WTC11 (cell line): ENCODE data around the gene ADAMTS12. TPM values are rescaled to one million over a fixed set of nuclear protein-coding genes. Genes with fewer than 3 reads are reported as not detected.

ENCODE experiments used
- ATAC-seq: fragments of 200-7000 bp; cut with Tn5 transposase; 2 replicates; pipeline ENCODE4 v1.10.0; 2021; ENCODE audit warnings: mild to moderate bottlenecking, moderate library complexity
- CTCF ChIA-PET: fragments of 300-600 bp; sonication (Branson Sonifier 250); formaldehyde crosslinking; loops from one replicate; lab custom pipeline; 2021; ENCODE audit warnings: antibody characterized with exemption; lab: Charles Lee
- POLR2A ChIA-PET: fragments of 350-600 bp; sonication (Branson Sonifier 250); formaldehyde crosslinking; loops from one replicate; lab custom pipeline; 2021; ENCODE audit warnings: antibody characterized with exemption; lab: Charles Lee
- DNase-seq: peaks from one replicate; pipeline ENCODE4 v3.0.0; 2021; ENCODE audit warnings: low spot score
- H3K27ac Mint-ChIP-seq: 2 replicates; pipeline ENCODE4 v1.8.0; 2021; ENCODE audit warnings: mixed read lengths
- H3K27me3 Mint-ChIP-seq: 2 replicates; pipeline ENCODE4 v1.8.0; 2021; ENCODE audit warnings: low read depth, mild to moderate bottlenecking, moderate library complexity, mixed read lengths
- H3K36me3 Mint-ChIP-seq: 2 replicates; pipeline ENCODE4 v1.8.0; 2021; ENCODE audit warnings: mixed read lengths
- H3K4me1 Mint-ChIP-seq: 2 replicates; pipeline ENCODE4 v1.8.0; 2022; ENCODE audit warnings: mixed read lengths
- H3K4me3 Mint-ChIP-seq: 2 replicates; pipeline ENCODE4 v1.8.0; 2021; ENCODE audit warnings: mild to moderate bottlenecking, moderate library complexity, mixed read lengths
- H3K9me3 Mint-ChIP-seq: 2 replicates; pipeline ENCODE4 v1.8.0; 2021; ENCODE audit warnings: mixed read lengths
- CREB1 ChIP-seq: sonication (generic); formaldehyde crosslinking; IDR thresholded peaks from 2 replicates; pipeline ENCODE4 v1.8.0; 2023; ENCODE audit warnings: mild to moderate bottlenecking, missing genetic modification reagents
- GABPB1 ChIP-seq: sonication (generic); formaldehyde crosslinking; IDR thresholded peaks from 2 replicates; pipeline ENCODE4 v1.8.1; 2023; ENCODE audit warnings: mild to moderate bottlenecking, missing genetic modification reagents
- IRF2 ChIP-seq: sonication (generic); formaldehyde crosslinking; IDR thresholded peaks from 2 replicates; pipeline ENCODE4 v1.8.0; 2022; ENCODE audit warnings: low read depth, missing genetic modification reagents, borderline replicate concordance
- JUN ChIP-seq: sonication (generic); formaldehyde crosslinking; IDR thresholded peaks from 2 replicates; pipeline ENCODE4 v1.8.0; 2023; ENCODE audit warnings: mild to moderate bottlenecking, missing genetic modification reagents
- MXD4 ChIP-seq: fragments of 250-450 bp; sonication (Bioruptor Pico); IDR thresholded peaks from 2 replicates; pipeline ENCODE4 v1.8.0; 2021; ENCODE audit warnings: mild to moderate bottlenecking, moderate library complexity, borderline replicate concordance
- NFYB ChIP-seq: sonication (generic); formaldehyde crosslinking; conservative IDR thresholded peaks from 2 replicates; pipeline ENCODE4 v1.8.0; 2022; ENCODE audit warnings: low read depth, missing genetic modification reagents
- SMAD4 ChIP-seq: sonication (generic); formaldehyde crosslinking; IDR thresholded peaks from 2 replicates; pipeline ENCODE4 v1.8.0; 2022; ENCODE audit warnings: mild to moderate bottlenecking, missing genetic modification reagents
- SOX15 ChIP-seq: fragments of 250-450 bp; sonication (Bioruptor Pico); IDR thresholded peaks from 2 replicates; pipeline ENCODE4 v1.9.0; 2021; ENCODE audit warnings: mild to moderate bottlenecking
- ZNF396 ChIP-seq: fragments of 250-450 bp; sonication (Bioruptor Pico); IDR thresholded peaks from 2 replicates; pipeline ENCODE4 v1.8.0; 2021; ENCODE audit warnings: mild to moderate bottlenecking, moderate library complexity, borderline replicate concordance
- total RNA-seq: library from RNA; stranded (reverse); gene quantifications from 3 replicates; pipeline ENCODE4 v1.2.3, GENCODE V29; 2021
- TF ChIP-seq, protein P1 (sequence below): sonication (generic); formaldehyde crosslinking; IDR thresholded peaks from 2 replicates; pipeline ENCODE4 v1.8.1; 2022; ENCODE audit warnings: low read depth, mild to moderate bottlenecking, moderate library complexity, missing genetic modification reagents, borderline replicate concordance
- TF ChIP-seq, protein P2 (sequence below): sonication (generic); formaldehyde crosslinking; IDR thresholded peaks from 2 replicates; pipeline ENCODE4 v1.8.1; 2022; ENCODE audit warnings: mild to moderate bottlenecking, moderate library complexity, missing genetic modification reagents
- TF ChIP-seq, protein P3 (sequence below): sonication (generic); formaldehyde crosslinking; IDR thresholded peaks from 2 replicates; pipeline ENCODE4 v1.8.0; 2022; ENCODE audit warnings: missing genetic modification reagents
- TF ChIP-seq, protein P4 (sequence below): fragments of 250-450 bp; sonication (Bioruptor Pico); IDR thresholded peaks from 2 replicates; pipeline ENCODE4 v1.9.0; 2021; ENCODE audit warnings: mild to moderate bottlenecking, borderline replicate concordance
- TF ChIP-seq, protein P5 (sequence below): sonication (generic); formaldehyde crosslinking; IDR thresholded peaks from 2 replicates; pipeline ENCODE4 v1.8.0; 2022; ENCODE audit warnings: mild to moderate bottlenecking, missing genetic modification reagents
- TF ChIP-seq, protein P6 (sequence below): sonication (generic); formaldehyde crosslinking; IDR thresholded peaks from 2 replicates; pipeline ENCODE4 v1.8.1; 2022; ENCODE audit warnings: mild to moderate bottlenecking, missing genetic modification reagents, moderate library complexity, borderline replicate concordance
- TF ChIP-seq, protein P7 (sequence below): sonication (generic); formaldehyde crosslinking; IDR thresholded peaks from 2 replicates; pipeline ENCODE4 v1.8.1; 2023; ENCODE audit warnings: mild to moderate bottlenecking, missing genetic modification reagents, moderate library complexity

Gene ADAMTS12
- total RNA-seq, 1 experiment from 2014 or later: 13.5 TPM

DNA sequence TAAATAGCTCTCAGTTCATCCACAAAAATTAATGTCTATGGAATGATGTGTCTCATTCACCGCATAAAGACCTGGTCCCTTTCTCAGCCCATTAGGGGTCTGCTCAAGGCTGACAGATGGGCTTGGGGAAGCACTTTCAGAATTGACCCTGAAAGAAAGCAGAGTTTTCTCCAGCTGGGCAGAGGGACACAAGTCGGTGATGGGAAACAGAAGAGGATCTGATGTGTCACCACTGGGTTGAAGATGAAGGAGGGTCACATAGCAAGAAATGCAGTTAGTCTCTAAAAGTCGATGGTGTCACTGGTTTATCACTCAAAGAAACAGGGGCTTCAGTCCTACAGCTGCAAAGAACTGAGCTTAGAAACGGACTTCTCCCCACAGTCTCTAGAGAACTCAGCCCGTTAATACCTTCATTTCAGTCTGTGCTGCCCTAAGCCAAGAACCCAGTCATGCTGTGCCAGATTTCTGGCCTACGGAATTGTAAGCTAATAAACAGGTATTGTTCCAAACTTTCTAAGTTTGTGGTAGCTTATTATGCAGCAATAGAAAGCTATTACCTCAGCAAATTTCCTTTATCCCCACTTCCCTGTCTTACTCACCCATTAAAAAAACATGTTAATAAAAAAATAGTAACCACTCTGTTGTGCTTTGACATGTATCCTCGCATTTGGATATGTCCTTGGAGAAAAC is 64.6 kb downstream of the ADAMTS12 start:
- Mint-ChIP-seq H3K27ac (no peak overlapping the region), H3K9me3 (no peaks in the 10 kb centered on the region), H3K4me1 (peaks cover 14% of the 10 kb centered on the region), H3K36me3 (no peaks in the 10 kb centered on the region), H3K4me3 (no peak overlapping the region), H3K27me3 (no peaks in the 10 kb centered on the region)
- CTCF ChIA-PET: no interaction called here
- DNase-seq (no peak), ATAC-seq (no peak)
- POLR2A ChIA-PET: no interaction called here
- TF ChIP-seq, protein P1, sequence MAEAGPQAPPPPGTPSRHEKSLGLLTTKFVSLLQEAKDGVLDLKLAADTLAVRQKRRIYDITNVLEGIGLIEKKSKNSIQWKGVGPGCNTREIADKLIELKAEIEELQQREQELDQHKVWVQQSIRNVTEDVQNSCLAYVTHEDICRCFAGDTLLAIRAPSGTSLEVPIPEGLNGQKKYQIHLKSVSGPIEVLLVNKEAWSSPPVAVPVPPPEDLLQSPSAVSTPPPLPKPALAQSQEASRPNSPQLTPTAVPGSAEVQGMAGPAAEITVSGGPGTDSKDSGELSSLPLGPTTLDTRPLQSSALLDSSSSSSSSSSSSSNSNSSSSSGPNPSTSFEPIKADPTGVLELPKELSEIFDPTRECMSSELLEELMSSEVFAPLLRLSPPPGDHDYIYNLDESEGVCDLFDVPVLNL (CRISPR knock-in tag): no peak
- TF ChIP-seq ZNF396 (CRISPR knock-in tag): no peak
- no peak for TF ChIP-seq IRF2 (CRISPR knock-in tag)
- TF ChIP-seq, protein P2, sequence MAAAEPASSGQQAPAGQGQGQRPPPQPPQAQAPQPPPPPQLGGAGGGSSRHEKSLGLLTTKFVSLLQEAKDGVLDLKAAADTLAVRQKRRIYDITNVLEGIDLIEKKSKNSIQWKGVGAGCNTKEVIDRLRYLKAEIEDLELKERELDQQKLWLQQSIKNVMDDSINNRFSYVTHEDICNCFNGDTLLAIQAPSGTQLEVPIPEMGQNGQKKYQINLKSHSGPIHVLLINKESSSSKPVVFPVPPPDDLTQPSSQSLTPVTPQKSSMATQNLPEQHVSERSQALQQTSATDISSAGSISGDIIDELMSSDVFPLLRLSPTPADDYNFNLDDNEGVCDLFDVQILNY: no peak
- no peak for TF ChIP-seq JUN (CRISPR knock-in tag)
- TF ChIP-seq, protein P3, sequence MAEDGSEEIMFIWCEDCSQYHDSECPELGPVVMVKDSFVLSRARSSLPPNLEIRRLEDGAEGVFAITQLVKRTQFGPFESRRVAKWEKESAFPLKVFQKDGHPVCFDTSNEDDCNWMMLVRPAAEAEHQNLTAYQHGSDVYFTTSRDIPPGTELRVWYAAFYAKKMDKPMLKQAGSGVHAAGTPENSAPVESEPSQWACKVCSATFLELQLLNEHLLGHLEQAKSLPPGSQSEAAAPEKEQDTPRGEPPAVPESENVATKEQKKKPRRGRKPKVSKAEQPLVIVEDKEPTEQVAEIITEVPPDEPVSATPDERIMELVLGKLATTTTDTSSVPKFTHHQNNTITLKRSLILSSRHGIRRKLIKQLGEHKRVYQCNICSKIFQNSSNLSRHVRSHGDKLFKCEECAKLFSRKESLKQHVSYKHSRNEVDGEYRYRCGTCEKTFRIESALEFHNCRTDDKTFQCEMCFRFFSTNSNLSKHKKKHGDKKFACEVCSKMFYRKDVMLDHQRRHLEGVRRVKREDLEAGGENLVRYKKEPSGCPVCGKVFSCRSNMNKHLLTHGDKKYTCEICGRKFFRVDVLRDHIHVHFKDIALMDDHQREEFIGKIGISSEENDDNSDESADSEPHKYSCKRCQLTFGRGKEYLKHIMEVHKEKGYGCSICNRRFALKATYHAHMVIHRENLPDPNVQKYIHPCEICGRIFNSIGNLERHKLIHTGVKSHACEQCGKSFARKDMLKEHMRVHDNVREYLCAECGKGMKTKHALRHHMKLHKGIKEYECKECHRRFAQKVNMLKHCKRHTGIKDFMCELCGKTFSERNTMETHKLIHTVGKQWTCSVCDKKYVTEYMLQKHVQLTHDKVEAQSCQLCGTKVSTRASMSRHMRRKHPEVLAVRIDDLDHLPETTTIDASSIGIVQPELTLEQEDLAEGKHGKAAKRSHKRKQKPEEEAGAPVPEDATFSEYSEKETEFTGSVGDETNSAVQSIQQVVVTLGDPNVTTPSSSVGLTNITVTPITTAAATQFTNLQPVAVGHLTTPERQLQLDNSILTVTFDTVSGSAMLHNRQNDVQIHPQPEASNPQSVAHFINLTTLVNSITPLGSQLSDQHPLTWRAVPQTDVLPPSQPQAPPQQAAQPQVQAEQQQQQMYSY (CRISPR knock-in tag): no peak
- TF ChIP-seq CREB1 (CRISPR knock-in tag): no peak
- TF ChIP-seq SOX15: no peak

DNA sequence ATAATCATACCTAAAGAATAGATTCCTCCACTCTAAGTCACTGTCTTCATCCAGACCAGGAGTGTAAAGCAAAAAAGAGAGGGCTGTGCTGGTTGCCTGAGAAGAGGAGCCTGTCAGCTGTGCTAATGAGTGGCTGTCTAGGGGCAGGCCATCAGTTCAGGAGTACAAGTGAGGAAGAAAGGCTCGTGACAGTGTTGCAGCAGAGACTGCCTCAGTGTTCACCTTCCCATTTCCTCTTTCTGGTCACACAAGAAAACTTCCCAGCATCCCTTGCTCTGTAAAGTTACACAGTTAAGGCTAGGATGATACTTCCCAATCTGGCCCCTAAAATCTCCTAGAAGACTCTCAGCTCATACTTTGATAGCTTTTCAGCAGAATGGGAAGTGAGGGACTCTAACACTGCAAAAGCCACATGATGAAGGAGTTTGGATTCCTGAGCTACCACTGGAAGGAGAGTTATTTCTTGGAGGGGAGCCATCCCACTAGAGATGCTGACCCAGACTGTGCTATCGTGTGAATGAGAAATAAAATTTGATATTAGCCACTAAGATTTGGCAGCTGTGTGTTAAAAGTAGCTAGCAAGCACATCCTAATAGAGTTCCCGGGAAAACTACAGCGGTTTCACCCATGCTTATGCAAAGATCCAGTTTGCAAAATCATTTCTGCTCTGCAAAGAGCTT is 67.1 kb downstream of the ADAMTS12 start:
- ATAC-seq (no peak), DNase-seq (no peak)
- H3K4me3 Mint-ChIP-seq: no peak overlapping the region
- H3K4me1 Mint-ChIP-seq: peaks cover 22% of the 10 kb centered on the region
- ChIA-PET CTCF (no interaction called here), POLR2A (no interaction called here)
- no peak overlapping the region for H3K27ac Mint-ChIP-seq
- TF ChIP-seq MXD4 (CRISPR knock-in tag) (no peak), GABPB1 (CRISPR knock-in tag) (no peak), SMAD4 (no peak), JUN (CRISPR knock-in tag) (no peak), NFYB (CRISPR knock-in tag) (no peak)
- TF ChIP-seq, protein P4, sequence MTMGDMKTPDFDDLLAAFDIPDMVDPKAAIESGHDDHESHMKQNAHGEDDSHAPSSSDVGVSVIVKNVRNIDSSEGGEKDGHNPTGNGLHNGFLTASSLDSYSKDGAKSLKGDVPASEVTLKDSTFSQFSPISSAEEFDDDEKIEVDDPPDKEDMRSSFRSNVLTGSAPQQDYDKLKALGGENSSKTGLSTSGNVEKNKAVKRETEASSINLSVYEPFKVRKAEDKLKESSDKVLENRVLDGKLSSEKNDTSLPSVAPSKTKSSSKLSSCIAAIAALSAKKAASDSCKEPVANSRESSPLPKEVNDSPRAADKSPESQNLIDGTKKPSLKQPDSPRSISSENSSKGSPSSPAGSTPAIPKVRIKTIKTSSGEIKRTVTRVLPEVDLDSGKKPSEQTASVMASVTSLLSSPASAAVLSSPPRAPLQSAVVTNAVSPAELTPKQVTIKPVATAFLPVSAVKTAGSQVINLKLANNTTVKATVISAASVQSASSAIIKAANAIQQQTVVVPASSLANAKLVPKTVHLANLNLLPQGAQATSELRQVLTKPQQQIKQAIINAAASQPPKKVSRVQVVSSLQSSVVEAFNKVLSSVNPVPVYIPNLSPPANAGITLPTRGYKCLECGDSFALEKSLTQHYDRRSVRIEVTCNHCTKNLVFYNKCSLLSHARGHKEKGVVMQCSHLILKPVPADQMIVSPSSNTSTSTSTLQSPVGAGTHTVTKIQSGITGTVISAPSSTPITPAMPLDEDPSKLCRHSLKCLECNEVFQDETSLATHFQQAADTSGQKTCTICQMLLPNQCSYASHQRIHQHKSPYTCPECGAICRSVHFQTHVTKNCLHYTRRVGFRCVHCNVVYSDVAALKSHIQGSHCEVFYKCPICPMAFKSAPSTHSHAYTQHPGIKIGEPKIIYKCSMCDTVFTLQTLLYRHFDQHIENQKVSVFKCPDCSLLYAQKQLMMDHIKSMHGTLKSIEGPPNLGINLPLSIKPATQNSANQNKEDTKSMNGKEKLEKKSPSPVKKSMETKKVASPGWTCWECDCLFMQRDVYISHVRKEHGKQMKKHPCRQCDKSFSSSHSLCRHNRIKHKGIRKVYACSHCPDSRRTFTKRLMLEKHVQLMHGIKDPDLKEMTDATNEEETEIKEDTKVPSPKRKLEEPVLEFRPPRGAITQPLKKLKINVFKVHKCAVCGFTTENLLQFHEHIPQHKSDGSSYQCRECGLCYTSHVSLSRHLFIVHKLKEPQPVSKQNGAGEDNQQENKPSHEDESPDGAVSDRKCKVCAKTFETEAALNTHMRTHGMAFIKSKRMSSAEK (CRISPR knock-in tag): no peak
- TF ChIP-seq, protein P5, sequence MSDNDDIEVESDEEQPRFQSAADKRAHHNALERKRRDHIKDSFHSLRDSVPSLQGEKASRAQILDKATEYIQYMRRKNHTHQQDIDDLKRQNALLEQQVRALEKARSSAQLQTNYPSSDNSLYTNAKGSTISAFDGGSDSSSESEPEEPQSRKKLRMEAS (CRISPR knock-in tag): no peak
- TF ChIP-seq, protein P6, sequence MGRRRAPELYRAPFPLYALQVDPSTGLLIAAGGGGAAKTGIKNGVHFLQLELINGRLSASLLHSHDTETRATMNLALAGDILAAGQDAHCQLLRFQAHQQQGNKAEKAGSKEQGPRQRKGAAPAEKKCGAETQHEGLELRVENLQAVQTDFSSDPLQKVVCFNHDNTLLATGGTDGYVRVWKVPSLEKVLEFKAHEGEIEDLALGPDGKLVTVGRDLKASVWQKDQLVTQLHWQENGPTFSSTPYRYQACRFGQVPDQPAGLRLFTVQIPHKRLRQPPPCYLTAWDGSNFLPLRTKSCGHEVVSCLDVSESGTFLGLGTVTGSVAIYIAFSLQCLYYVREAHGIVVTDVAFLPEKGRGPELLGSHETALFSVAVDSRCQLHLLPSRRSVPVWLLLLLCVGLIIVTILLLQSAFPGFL: no peak
- TF ChIP-seq, protein P7, sequence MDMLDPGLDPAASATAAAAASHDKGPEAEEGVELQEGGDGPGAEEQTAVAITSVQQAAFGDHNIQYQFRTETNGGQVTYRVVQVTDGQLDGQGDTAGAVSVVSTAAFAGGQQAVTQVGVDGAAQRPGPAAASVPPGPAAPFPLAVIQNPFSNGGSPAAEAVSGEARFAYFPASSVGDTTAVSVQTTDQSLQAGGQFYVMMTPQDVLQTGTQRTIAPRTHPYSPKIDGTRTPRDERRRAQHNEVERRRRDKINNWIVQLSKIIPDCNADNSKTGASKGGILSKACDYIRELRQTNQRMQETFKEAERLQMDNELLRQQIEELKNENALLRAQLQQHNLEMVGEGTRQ (CRISPR knock-in tag): no peak
- no peaks in the 10 kb centered on the region for H3K27me3 Mint-ChIP-seq
- peaks cover 4% of the 10 kb centered on the region; the same call in 1 of the 2 replicates for H3K9me3 Mint-ChIP-seq
- H3K36me3 Mint-ChIP-seq: no peaks in the 10 kb centered on the region
